ENCODE data around the gene PHLPP1.

Gene PHLPP1

DNA sequence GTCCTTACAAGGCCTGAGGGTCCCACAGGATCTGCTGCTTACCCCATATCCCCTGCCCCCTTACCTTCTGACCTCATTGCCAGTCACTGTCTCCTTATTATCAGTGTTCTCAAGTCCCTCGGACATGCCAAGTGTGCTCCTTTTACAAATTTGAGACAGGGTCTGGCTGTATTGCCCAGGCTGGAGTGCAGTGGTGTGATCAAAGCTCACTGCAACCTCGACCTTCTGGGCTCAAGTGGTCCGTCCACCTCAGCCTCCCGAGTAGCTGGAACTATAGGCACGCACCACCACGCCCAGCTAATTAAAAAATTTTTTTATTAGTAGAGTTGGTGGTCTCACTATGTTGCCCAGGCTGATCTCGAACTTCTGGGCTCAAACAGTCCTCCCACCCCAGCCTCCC, 141.0 kb downstream of the PHLPP1 start:
- no peak for DNase-seq

GRCh38 chr18:62857263-62857976, 142.1 kb downstream of the PHLPP1 start:
- DNase-seq: no peak

DNA sequence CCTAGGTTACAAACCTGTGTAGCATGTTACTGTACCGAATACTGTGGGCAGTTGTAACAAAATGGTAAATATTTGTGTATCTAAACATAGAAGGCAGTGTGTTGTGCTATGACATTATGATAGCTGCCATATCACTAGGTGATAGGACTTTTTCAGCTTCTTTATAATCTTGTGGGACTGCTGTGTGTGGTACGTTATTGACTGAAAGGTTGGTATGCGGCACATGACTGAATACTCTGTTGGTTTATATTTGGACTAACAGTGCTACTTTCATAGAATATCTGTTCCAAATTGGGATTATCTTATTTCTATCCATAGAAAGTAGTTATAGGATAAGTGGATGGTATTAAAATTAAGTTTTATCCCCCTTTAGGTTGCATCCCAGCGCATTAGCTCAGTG, 144.7 kb downstream of the PHLPP1 start:
- no peak for DNase-seq

DNA sequence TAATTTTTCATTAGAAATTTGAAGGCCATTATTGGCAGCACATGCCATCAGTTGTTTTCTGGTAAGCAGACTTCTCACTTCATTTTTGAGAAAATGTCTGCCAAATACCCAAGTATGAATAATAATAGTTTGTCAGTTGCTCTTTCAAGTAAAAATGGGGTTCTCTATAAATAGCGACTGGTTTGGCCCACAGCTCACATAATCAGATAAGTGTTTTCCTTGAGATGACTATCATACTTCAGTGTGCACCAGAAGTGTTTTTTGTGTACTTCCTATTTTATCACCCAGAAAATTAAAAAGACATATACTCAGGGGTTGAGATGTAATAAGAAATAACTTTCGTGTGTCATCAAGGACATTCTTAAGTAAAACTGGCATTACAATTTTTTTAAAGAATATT, 147.1 kb downstream of the PHLPP1 start:
- DNase-seq: no peak

DNA sequence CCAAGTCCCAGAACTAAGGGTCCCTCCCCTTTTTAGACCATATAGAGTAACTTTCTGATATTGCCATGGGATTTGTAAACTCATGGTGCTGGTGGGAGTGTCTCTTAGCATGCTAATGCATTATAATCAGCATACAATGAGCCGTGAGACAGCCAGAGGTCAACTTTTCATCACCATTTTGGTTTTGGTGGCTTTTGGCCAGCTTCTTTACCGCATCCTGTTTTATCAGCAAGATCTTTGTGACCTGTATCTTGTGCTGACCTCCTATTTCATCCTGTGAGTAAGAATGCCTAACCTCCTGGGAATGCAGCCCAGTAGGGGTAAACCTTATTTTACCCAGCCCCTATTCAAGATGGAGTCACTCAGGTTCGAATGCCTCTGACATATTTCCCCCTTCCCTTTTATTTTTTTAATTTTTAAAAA, 148.2 kb downstream of the PHLPP1 start:
- no peak for DNase-seq

DNA sequence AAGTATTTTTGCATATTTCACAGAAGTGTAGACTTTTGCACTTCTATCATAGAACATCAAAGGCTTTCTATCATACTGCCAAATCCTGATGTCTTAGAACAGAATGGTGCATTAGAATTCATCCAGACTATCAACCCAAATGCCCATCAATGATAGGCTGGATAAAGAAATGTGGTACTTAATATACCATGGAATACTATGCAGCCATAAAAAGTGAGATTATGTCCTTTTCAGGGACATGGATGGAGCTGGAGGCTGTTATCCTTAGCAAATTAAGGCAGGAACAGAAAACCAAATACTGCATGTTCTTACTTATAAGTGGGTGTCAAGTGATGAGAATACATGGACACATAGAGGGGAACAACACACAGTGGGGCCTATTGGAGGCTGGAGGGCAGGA, 150.2 kb downstream of the PHLPP1 start:
- no peak for DNase-seq

- DNase-seq: no peak
Observed at GRCh38 chr18:62867534-62867933, 152.2 kb downstream of the PHLPP1 start.

GRCh38 chr18:62868645-62869044, 153.3 kb downstream of the PHLPP1 start:
- DNase-seq: no peak

- DNase-seq: no peak
Observed at GRCh38 chr18:62870643-62871042, 155.3 kb downstream of the PHLPP1 start.

DNA sequence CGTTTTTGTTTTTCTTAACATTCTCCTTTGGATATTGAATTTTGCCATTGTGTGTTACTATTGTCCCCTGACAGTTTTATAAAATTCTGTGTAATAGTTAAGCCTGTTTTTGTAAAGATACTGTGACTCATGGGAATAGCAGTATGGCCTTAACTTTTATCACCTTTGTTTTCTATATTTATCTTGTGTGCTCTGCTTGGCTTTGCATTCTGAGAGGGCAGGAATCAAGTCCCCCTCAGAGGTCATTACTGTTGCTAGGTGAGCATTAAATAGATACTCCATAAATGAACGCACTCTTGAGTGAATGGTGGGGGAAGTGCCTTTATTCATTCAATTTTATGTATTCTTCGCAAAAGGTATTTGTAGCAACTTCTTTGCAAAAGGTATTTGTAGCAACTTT, 160.0 kb downstream of the PHLPP1 start:
- no peak for DNase-seq

GRCh38 chr18:62876111-62876510, 160.8 kb downstream of the PHLPP1 start:
- no peak for DNase-seq

GRCh38 chr18:62876828-62877227, 161.5 kb downstream of the PHLPP1 start:
- no peak for DNase-seq

DNA sequence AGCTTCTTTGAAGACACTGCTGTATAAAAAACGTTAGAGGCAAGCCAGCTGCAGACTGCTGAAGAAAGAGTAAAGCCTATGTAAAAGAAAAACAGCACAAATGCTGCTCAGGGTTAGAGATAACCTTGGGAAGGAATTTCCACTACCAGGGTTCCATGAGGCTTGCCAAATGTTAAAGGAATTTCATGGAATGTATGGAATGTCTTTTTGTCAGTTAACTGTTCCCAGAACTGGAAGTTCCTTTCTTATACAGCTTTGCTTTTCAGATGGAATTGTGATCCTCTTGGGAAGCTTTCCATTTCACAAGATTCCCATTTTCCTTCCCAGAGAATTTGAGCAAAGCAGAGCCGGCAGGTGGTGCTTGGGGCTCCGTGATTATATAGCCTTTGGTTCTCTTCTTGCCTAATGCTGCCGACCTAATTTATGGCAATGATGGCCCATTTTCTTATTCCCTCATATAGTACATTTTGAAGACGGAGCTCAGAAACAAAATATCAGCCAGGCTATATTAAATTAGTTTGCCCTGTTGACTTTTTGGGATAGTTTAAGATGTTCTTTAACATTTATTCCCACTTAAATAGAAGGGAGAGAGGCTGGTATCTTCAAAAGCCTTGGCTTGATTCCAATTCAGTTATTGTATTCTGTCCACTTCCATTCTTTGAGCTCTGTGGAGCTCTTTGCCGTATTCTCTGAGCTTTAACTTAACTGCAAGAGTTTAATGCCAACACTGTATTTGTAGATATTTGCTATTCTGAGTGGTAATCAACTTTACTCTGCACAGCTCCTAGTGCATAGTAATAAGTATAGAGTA, 162.3 kb downstream of the PHLPP1 start:
- no peak for DNase-seq

- DNase-seq: no peak
Observed at GRCh38 chr18:62878305-62878704, 163.0 kb downstream of the PHLPP1 start.

DNA sequence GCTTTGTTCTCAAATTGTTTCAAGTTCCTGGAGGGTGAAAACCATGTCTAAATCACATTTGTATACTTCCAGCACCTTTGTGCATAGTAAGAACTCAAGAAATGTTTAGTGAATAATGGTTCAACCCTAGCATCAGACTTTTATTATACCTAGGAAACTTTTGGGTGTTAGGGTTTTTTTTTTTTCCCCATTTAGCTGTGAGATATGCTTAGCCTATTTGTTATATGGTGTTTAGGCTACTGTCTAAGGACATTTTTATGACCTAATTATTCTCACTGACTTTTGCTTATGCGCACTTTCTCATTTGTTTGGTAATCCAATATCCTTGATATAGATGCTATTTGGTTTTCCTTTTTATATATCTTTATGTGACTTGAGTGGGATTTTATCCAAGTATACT, 164.7 kb downstream of the PHLPP1 start:
- DNase-seq: no peak

DNA sequence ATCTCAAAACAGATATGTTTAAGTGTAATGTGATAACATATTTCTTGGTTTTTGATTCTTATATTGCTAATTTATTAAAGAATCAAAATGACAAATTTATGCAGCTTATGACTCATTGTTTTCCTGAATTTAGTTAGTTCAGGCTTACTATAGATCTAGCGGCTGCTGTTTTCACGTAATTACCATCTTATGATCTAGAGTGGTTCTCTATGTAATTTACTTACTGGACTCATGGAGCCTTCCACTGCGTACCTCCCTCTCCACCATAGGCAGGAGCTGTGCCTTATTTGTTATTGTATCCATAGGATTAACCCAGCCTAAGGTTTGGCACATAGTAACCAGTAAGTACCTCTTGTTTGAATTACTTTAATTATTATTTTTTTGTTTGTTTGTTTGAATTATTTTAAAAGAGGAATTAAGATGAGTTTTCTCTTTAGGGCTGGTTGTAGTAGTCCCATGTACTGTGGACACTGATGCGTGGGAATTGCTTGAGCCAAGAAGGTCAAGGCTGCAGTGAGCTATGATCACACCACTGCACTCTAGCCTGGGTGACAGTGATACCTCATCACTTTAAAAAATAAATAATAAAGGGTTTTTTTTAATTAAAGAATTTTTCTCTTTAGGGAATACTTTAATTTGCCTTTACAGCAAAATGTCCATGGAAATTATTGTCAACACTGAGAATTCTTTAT, 165.5 kb downstream of the PHLPP1 start:
- no peak for DNase-seq

- no peak for DNase-seq
Observed at GRCh38 chr18:62881509-62882016, 166.2 kb downstream of the PHLPP1 start.

DNA sequence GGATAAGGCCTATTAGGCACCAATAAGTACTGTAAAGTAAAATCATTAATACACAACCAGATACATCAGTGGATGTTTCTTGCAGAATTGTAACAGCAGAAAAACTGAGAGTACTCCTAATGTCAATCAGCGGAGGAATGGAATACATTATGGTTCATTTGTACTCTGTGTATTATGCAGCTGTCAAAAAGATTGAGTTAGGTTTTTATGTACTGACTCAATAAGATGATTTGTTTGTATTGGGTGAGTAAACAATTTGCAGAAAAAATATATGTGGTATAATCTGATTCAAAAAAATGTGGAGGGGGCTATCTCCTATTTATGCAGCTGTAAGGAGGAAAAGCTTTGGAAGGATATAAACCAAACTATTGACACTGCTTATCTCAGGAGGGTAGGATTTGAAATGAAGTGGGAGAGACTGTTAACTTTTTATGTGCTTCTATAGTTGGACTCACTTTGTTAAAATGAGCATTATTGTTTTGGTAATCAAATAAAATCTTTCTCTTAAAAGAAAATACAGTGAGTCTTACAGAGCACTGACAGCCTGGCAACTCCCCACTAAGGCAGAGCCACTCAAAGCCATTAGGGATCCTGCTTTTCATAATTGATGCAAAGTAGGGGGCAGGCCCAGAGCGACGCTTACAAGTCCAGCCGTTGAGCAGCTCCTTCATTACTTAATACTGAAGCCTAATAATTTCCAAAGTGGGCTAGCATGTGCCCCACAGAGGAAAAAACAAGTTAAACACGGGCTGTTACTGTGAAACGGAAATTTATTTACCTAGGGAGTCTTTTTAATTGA, 168.8 kb downstream of the PHLPP1 start:
- no peak for DNase-seq

- no peak for DNase-seq
Observed at GRCh38 chr18:62885804-62886203, 170.5 kb downstream of the PHLPP1 start.

GRCh38 chr18:62894681-62895390, 179.5 kb downstream of the PHLPP1 start:
- DNase-seq: no peak

DNA sequence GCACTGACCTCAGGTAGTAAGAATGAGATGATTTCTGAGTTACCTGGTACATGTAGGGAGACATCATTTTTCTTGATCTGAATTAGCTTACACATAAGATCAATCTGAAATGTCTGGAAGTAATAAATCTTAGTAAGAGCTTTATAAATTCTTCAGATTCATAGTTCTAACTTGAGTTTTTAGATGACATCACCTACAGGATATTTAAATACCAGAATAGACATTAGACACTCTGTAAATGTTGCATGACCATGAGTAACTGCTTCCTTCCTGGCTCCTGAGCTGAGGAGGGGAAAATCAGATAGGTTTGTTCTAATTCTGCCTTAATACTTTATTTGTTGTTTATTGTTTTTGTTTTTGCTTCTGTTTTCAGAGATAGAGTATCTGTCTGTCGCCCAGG, 181.8 kb downstream of the PHLPP1 start:
- no peak for DNase-seq

DNA sequence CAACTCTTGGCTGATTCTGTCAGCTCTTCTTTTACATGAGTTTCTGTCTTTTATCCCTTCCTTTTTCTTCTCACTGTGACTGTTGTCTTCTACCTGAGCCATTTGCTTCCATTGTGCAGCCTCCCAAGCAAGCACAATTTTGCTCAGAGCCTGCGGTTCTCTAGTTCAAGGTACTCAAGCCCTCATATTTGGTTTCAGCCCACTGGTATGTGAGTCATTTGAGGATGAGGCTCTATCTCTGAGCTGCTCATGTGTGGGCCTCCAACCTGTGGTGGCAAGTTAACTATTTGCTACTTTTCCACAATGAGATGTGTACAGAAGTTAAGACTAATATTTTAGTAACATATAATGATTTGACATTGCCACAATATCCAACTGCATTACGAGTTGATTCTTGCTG, 183.0 kb downstream of the PHLPP1 start:
- DNase-seq: no peak
